ENCODE data around the gene CHST3.

Gene CHST3

DNA sequence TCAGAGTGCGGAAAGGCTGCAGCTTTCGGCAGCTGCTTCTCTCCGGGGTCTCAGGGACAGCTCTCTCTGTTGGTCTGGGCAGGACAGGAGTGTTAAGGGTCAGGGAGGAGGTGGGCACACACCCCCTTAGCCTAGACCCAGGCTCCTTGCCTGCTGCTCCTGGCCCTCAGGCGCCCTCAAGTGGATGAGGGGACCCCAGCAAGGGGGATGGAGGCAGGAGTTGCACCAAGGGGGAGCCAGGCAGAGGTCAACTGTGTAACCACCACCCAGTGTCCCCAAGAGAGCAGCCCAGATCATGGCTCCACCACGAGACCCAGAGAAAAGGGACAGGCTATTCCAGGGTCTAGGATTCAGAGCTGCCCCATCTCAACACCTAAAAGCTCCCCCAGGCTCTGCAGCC is 97.3 kb downstream of the CHST3 start:
- no peak for DNase-seq

- no peak for DNase-seq
These were observed 97.7 kb downstream of the CHST3 start for GRCh38 chr10:72061930-72062329.

- no peak for DNase-seq
These were observed 98.2 kb downstream of the CHST3 start for GRCh38 chr10:72062382-72062781.

Measured in NCI-H2171 (cell line).